SK-N-SH treated with all-trans-retinoic acid at 6 μM for 48 hours (cell line): Measurements from ENCODE around the gene TFF3.

Experiments
- POU6F1 ChIP-seq: fragments of 250-450 bp; sonication (Bioruptor Pico); IDR thresholded peaks from 2 replicates; pipeline ENCODE4 v1.8.0; 2021; ENCODE audit warnings: low read depth, mild to moderate bottlenecking, moderate library complexity, borderline replicate concordance
- SNAI2 ChIP-seq: fragments of 250-450 bp; sonication (Bioruptor Pico); IDR thresholded peaks from 2 replicates; pipeline ENCODE4 v1.5.0; 2020; ENCODE audit warnings: mild to moderate bottlenecking, moderate library complexity
- TOX ChIP-seq: fragments of 250-450 bp; sonication (Bioruptor Pico); IDR thresholded peaks from 2 replicates; pipeline ENCODE4 v1.8.0; 2021; ENCODE audit warnings: mild to moderate bottlenecking, moderate library complexity, borderline replicate concordance
- TSHZ2 ChIP-seq: fragments of 250-450 bp; sonication (Bioruptor Pico); IDR thresholded peaks from 2 replicates; pipeline ENCODE4 v1.5.0; 2020; ENCODE audit warnings: mild to moderate bottlenecking, moderate library complexity

- no peak for TF ChIP-seq TSHZ2 (CRISPR knock-in tag)
- TF ChIP-seq POU6F1 (CRISPR knock-in tag): no peak
- TF ChIP-seq TOX (CRISPR knock-in tag): no peak
- TF ChIP-seq SNAI2 (CRISPR knock-in tag): no peak
Observed at GRCh38 chr21:42356650-42357049, 41.4 kb upstream of the TFF3 start.
